Cardiac fibroblast (primary cell): ENCODE data around the gene SMTN.

ENCODE experiments used
- DNase-seq, 2 donors: peaks; one replicate each; pipeline versions ENCODE4 v3.0.0 to v3.0.0-alpha.2; 2010; ENCODE audit warnings: low read depth in 2 of 2
- H3K4me3 ChIP-seq, 2 donors: replicated peaks in 1 of 2; 1 replicate in 1 of 2; 2 replicates in 1 of 2; pipeline ENCODE4 v1.5.1; 2011; ENCODE audit warnings: low read depth in 2 of 2, low read length in 2 of 2, mild to moderate bottlenecking in 2 of 2, moderate library complexity in 1 of 2
- TF ChIP-seq, protein P1 (sequence below): IDR thresholded peaks from one replicate; pipeline ENCODE4 v1.5.1; 2011; ENCODE audit warnings: low read depth, mild to moderate bottlenecking, low read length, inconsistent platforms

SMTN gene

DNA sequence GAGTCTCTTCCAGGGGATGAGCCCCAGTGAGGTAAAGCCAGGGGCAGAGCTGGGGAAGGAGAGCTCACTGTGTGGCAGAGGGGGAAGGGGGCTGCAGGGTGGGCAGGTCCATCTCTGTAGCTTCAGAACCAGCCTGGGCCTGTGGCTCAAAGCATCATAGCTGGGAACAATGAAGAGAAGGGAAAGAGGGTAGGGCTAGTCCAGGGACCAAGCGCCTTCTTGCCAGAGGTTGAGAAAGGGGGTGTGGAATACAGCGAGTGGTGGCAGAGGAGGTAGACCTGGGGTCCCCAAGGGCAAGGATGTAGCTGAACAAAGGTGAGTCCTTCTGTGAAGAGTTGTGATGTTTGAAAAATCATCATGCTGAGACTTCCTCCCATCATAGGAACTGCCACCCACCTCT lies 60.4 kb downstream of the SMTN start:
- no peak overlapping the region for H3K4me3 ChIP-seq
- TF ChIP-seq, protein P1, sequence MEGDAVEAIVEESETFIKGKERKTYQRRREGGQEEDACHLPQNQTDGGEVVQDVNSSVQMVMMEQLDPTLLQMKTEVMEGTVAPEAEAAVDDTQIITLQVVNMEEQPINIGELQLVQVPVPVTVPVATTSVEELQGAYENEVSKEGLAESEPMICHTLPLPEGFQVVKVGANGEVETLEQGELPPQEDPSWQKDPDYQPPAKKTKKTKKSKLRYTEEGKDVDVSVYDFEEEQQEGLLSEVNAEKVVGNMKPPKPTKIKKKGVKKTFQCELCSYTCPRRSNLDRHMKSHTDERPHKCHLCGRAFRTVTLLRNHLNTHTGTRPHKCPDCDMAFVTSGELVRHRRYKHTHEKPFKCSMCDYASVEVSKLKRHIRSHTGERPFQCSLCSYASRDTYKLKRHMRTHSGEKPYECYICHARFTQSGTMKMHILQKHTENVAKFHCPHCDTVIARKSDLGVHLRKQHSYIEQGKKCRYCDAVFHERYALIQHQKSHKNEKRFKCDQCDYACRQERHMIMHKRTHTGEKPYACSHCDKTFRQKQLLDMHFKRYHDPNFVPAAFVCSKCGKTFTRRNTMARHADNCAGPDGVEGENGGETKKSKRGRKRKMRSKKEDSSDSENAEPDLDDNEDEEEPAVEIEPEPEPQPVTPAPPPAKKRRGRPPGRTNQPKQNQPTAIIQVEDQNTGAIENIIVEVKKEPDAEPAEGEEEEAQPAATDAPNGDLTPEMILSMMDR: no peak
- DNase-seq: no peak

DNA sequence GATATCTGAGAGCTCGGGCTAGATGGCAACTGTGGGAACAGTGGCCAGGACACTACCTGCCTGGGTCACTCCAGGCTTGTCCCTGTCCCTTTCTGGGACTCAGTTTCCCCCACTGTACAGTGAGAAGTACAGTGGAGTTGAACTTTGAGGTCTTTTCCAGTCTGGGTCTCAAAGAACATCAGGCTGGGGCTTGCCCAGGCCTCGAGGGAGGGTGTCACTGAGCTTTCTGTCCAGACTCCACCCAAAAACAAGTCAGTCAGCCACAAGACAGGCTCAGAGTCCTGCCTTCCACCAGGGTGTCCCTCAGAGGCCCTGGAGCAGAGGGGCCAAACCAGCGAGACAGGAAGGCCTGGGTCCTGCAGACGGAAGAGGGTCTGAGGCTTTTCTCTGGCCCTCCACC lies 61.2 kb downstream of the SMTN start:
- DNase-seq: no peak
- no peak overlapping the region for H3K4me3 ChIP-seq
- TF ChIP-seq, protein P1: no peak

DNA sequence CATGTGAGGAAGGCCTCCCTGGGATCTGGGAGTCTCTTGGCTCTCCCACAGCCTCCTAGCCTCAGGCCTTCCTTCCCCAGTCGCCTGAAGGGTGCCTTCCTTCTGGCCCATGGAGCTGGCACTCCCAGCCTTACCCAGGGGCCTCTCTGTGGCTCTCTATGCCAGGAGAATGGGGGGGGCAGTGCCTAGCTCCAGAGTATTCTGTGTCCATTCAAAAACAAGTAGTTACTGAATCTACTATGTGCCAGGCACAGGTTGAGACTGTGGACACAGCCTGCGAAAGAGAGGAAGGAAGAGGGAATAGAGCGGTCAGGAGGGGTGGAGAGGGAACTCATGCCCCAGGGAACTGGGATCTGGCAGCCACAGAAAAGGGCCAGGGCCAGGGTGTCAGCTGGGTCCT lies 61.9 kb downstream of the SMTN start:
- TF ChIP-seq, protein P1: no peak
- DNase-seq: no peak
- no peak overlapping the region for H3K4me3 ChIP-seq

DNA sequence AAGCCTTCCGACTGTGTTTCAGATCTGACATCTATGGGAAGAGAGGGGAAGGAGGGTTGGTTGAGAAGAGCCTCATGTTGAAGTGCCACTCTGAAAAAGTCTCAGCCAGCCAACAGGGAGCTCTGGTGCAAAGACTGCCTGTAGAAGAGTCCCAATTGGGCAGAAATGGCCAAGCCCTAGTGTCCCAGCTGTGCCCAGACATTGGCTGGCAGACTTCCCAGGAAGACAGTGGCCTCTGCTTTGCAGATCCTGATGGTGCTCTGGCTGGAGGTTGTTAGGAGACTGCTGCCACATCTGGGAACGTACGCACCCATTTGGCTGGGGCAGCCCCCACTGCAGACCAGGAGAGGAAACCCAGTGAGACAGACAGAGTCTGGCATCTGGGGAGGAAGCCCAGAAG lies 62.4 kb downstream of the SMTN start:
- DNase-seq: no peak
- TF ChIP-seq, protein P1: no peak
- H3K4me3 ChIP-seq: no peak overlapping the region

DNA sequence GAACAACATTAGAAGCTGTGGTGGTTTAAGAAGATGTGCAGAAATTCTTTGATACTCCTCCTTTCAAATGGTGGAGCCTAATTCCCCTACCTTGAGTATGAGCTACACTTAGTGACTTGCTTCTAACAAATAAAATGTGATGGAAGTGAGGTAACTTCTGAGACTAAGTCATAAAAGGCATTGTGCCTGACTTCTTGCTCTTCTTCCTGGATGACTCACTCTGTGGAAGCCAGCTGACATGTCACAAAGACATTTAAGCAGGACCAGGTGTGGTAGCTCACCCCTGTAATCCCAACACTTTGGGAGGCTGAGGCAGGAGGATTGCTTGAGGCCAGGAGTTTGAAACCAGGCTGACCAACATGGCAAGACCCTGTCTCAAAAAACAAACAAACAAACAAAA lies 63.1 kb downstream of the SMTN start:
- TF ChIP-seq, protein P1: no peak
- peak in 1 of 2 donors; percentile 67 for DNase-seq
- no peak overlapping the region for H3K4me3 ChIP-seq

DNA sequence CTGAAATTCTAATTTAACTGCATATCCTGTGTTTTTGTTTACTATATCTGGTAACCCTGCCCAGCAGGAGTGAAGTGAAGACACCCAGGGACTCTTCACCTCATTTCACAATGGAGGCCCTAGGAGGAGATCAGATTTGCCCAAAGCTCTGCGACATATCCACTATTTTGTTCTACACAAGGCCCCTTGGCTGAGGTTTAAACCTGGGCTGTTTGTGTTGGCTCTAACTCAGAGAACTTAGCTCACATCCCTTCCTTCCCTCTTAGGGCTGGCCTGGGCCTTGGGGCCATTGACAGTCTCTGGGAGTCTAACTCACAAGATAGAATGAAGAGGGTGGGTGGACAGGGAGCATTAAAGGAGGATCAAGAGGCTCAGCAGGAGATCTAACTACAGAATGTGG lies 67.4 kb downstream of the SMTN start:
- H3K4me3 ChIP-seq: no peak overlapping the region
- TF ChIP-seq, protein P1: no peak
- DNase-seq: peak; percentile 71 to 72

DNA sequence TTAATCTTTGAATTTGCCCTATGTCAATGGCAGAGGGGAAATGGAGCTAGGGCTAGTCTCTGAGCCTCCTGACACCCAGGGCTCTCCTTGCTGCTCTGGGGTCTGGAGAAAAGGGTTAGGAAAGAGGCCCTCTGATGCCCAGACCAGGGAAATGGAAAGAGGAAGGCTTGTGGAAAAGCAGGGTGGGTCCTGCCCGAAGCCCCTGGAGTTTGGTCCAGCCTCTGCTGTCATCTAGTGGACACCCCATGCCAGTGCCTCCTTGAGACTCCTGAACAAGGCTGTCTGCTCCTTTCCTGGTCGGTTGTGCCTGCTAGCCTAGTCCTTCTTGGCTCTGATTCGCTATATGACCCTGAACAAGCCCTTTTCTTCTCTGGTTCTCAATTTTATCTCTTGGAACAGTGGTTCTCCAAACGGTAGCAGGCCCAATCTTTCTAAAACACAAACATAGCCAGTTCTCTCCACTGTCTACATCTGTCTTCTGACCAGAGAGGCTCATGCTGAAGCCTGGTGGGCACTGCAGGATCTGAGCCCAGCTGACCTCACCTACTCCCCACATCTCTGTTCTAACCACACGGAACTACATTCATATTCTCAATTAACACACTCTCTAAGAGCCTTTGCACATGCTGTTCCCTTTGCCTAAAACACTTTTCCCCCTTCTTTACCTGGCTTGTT lies 68.0 kb downstream of the SMTN start:
- TF ChIP-seq, protein P1: peak; percentile 99
- H3K4me3 ChIP-seq: no peak overlapping the region
- peak; percentile 84 to 90 for DNase-seq
